Smooth muscle cell (in vitro differentiated cells): Measurements from ENCODE around the gene MAGEA9. TPM values are rescaled to one million over a fixed set of nuclear protein-coding genes. Genes with fewer than 3 reads are reported as not detected.

Experiments
- DNase-seq: peaks from one replicate; lab custom pipeline; 2025; ENCODE audit not compliant: unreplicated experiment; lab: John Stamatoyannopoulos, UW
- H2AFZ ChIP-seq: fragments of 200-600 bp; sonication (generic); 2 replicates; pipeline ENCODE4 v1.6.0; 2016; ENCODE audit warnings: antibody characterized with exemption, low read depth, mild to moderate bottlenecking
- H3F3A ChIP-seq: fragments of 200-600 bp; sonication (generic); 2 replicates; pipeline ENCODE4 v1.6.0; 2017; ENCODE audit warnings: antibody characterized with exemption, low read depth
- H3K27ac ChIP-seq: fragments of 200-600 bp; sonication (generic); 2 replicates; pipeline ENCODE4 v1.5.1; 2016; ENCODE audit warnings: low read depth, mild to moderate bottlenecking
- H3K27me3 ChIP-seq: fragments of 200-600 bp; sonication (generic); 2 replicates; pipeline ENCODE4 v1.6.1; 2016; ENCODE audit warnings: low read depth, mild to moderate bottlenecking
- H3K36me3 ChIP-seq: fragments of 200-600 bp; sonication (generic); 2 replicates; pipeline ENCODE4 v1.5.1; 2016; ENCODE audit warnings: low read depth
- H3K4me1 ChIP-seq: fragments of 200-600 bp; sonication (generic); 2 replicates; pipeline ENCODE4 v1.5.1; 2016; ENCODE audit warnings: low read depth
- H3K4me2 ChIP-seq: fragments of 200-600 bp; sonication (generic); 2 replicates; pipeline ENCODE4 v1.6.0; 2016; ENCODE audit warnings: mild to moderate bottlenecking
- H3K4me3 ChIP-seq: fragments of 200-600 bp; sonication (generic); 2 replicates; pipeline ENCODE4 v1.5.1; 2016; ENCODE audit warnings: mild to moderate bottlenecking
- H3K79me2 ChIP-seq: fragments of 200-600 bp; sonication (generic); 2 replicates; pipeline ENCODE4 v1.6.0; 2016; ENCODE audit warnings: low read depth, mild to moderate bottlenecking
- H3K9ac ChIP-seq: fragments of 200-600 bp; sonication (generic); 2 replicates; pipeline ENCODE4 v1.6.0; 2016; ENCODE audit warnings: low read depth
- H3K9me3 ChIP-seq: fragments of 200-600 bp; sonication (generic); replicated peaks from 2 replicates; pipeline ENCODE4 v1.5.1; 2016; ENCODE audit warnings: low read depth
- H4K20me1 ChIP-seq: fragments of 200-600 bp; sonication (generic); 2 replicates; pipeline ENCODE4 v1.6.0; 2016; ENCODE audit warnings: low read depth
- WGBS: methylation state at CpG from one replicate; pipeline ENCODE4 v1.1.7; 2016; ENCODE audit warnings: low lambda C conversion rate; 5-methylcytosine and 5-hydroxymethylcytosine counted together
- polyA plus RNA-seq: library from polyadenylated mRNA; unstranded; fragments of >200 nt; fragmentation: Nextera tagmentation; extraction: Ambion mirVana; gene quantifications from 2 replicates; pipeline ENCODE4 v1.2.1, GENCODE V29; 2016
- total RNA-seq: library from RNA; depleted of rRNA; stranded (reverse); fragments of >200 nt; gene quantifications from 2 replicates; pipeline ENCODE4 v1.2.3, GENCODE V29; 2014
- TF ChIP-seq, protein P1 (sequence below): fragments of 200-600 bp; sonication (generic); IDR thresholded peaks from 2 replicates; pipeline ENCODE4 v1.5.1; 2017; ENCODE audit warnings: borderline replicate concordance, mild to moderate bottlenecking, antibody characterized with exemption; ENCODE audit not compliant: insufficient read depth, poor library complexity, severe bottlenecking

The MAGEA9 gene
- total and polyA plus RNA-seq, 2 experiments from 2014 or later: not detected

DNA sequence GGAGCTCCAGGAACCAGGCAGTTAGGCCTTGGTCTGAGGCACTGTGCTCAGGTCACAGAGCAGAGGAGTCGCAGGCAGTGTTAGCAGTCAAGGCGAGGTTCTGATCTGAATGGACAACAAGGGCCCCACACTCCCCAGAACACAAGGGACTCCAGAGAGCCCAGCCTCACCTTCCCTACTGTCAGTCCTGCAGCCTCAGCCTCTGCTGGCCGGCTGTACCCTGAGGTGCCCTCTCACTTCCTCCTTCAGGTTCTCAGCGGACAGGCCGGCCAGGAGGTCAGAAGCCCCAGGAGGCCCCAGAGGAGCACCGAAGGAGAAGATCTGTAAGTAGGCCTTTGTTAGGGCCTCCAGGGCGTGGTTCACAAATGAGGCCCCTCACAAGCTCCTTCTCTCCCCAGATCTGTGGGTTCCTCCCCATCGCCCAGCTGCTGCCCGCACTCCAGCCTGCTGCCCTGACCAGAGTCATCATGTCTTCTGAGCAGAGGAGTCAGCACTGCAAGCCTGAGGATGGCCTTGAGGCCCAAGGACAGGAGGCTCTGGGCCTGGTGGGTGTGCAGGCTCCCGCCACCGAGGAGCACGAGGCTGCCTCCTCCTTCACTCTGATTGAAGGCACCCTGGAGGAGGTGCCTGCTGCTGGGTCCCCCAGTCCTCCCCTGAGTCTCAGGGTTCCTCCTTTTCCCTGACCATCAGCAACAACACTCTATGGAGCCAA lies 26.2 kb downstream of the MAGEA9 start:
- Histone ChIP-seq H3K4me2 (no peak overlapping the region), H3K79me2 (no peaks in the 10 kb centered on the region), H3K9ac (no peak overlapping the region), H3K9me3 (no peaks in the 10 kb centered on the region), H4K20me1 (no peaks in the 10 kb centered on the region), H3K27me3 (no peaks in the 10 kb centered on the region), H3K4me1 (no peaks in the 10 kb centered on the region), H3K4me3 (no peak overlapping the region), H3K36me3 (no peaks in the 10 kb centered on the region), H3F3A (no peaks in the 10 kb centered on the region), H2AFZ (no peak overlapping the region), H3K27ac (no peak overlapping the region)
- no peak for DNase-seq
- WGBS: 86% methylated on average over 11 of the region's 12 CpGs
- TF ChIP-seq, protein P1, sequence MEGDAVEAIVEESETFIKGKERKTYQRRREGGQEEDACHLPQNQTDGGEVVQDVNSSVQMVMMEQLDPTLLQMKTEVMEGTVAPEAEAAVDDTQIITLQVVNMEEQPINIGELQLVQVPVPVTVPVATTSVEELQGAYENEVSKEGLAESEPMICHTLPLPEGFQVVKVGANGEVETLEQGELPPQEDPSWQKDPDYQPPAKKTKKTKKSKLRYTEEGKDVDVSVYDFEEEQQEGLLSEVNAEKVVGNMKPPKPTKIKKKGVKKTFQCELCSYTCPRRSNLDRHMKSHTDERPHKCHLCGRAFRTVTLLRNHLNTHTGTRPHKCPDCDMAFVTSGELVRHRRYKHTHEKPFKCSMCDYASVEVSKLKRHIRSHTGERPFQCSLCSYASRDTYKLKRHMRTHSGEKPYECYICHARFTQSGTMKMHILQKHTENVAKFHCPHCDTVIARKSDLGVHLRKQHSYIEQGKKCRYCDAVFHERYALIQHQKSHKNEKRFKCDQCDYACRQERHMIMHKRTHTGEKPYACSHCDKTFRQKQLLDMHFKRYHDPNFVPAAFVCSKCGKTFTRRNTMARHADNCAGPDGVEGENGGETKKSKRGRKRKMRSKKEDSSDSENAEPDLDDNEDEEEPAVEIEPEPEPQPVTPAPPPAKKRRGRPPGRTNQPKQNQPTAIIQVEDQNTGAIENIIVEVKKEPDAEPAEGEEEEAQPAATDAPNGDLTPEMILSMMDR: no peak

DNA sequence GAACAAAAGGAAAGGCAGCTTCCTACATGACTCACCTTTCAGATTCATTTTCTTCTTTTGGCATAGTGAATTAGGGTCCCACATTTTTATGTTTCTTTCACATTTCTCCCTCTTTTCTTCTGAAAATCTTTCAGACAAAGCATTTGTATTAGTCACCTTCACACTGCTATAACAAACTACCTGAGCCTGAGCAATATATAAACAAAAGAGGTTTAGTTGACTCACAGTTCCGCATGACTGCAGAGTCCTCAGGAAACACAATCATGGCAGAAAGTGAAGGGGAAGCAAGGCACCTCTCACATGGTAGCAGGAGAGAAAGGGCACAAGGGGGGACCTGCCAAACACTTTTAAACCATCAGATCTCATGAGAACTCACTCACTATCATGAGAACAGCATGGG lies 36.9 kb downstream of the MAGEA9 start:
- Histone ChIP-seq H3K27me3 (no peaks in the 10 kb centered on the region), H2AFZ (no peak overlapping the region), H4K20me1 (no peaks in the 10 kb centered on the region), H3K4me1 (no peaks in the 10 kb centered on the region), H3K79me2 (no peaks in the 10 kb centered on the region), H3K4me2 (no peak overlapping the region), H3F3A (no peaks in the 10 kb centered on the region), H3K27ac (no peak overlapping the region), H3K36me3 (no peaks in the 10 kb centered on the region), H3K9ac (no peak overlapping the region), H3K9me3 (peaks cover 2% of the 10 kb centered on the region), H3K4me3 (no peak overlapping the region)
- WGBS: 68% methylated on average over 1 of the region's 1 CpG
- DNase-seq: no peak
- TF ChIP-seq, protein P1: no peak

DNA sequence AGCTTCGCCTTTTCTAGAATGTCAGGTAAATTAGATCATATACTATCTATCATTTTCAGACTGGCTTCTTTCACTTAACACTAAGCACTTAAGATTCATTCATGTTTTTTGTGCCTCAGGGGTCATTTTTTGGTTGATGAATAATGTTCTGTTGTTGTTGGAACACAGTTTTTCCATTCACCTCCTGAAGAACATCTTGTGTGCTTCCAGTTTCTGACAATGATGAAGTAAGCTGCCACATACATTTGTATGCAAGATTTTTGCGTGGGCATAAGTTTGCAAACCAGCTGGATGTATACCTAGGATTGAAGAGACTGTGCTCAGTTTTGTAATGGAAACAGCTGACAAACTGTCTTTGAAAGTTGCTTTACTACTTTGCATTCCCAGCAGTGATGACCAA lies 37.6 kb downstream of the MAGEA9 start:
- WGBS: 60% methylated on average over 2 of the region's 2 CpGs
- H3K9ac ChIP-seq: no peak overlapping the region
- H4K20me1 ChIP-seq: no peaks in the 10 kb centered on the region
- no peaks in the 10 kb centered on the region for H3F3A ChIP-seq
- H3K27ac ChIP-seq: no peak overlapping the region
- H3K9me3 ChIP-seq: no peaks in the 10 kb centered on the region
- no peaks in the 10 kb centered on the region for H3K4me1 ChIP-seq
- no peak overlapping the region for H2AFZ ChIP-seq
- TF ChIP-seq, protein P1: no peak
- H3K4me2 ChIP-seq: no peak overlapping the region
- no peaks in the 10 kb centered on the region for H3K27me3 ChIP-seq
- no peaks in the 10 kb centered on the region for H3K79me2 ChIP-seq
- H3K36me3 ChIP-seq: no peaks in the 10 kb centered on the region
- DNase-seq: no peak
- no peak overlapping the region for H3K4me3 ChIP-seq

DNA sequence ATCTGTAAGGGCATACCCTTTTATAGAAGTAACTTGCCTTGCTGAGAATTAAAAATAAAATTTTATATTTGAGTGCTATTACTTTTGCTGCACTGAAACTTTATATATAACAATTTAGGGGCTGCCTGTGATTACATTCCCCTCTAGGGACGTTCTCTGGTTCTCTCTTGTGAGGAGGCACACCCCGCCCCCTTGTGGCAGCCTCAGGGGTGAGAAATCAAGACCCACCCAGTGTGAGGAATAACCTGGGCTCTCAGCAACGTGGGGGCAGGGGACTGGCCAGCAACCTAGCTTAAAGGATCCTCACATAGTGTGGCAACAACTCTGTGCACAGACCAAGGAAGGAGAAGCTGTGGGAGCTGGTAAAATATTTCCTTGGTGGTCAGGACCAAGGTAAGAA lies 43.7 kb downstream of the MAGEA9 start:
- Histone ChIP-seq H3K4me1 (peaks cover under 1% of the 10 kb centered on the region), H3K36me3 (no peaks in the 10 kb centered on the region), H3F3A (no peaks in the 10 kb centered on the region), H4K20me1 (no peaks in the 10 kb centered on the region), H3K27me3 (no peaks in the 10 kb centered on the region), H3K4me2 (no peak overlapping the region), H2AFZ (no peak overlapping the region), H3K9me3 (no peaks in the 10 kb centered on the region), H3K9ac (no peak overlapping the region), H3K79me2 (no peaks in the 10 kb centered on the region), H3K27ac (no peak overlapping the region), H3K4me3 (no peak overlapping the region)
- no peak for DNase-seq
- 27% methylated on average over 3 of the region's 3 CpGs for WGBS
- TF ChIP-seq, protein P1: peak; percentile 26
